GM18517 (cell line): ENCODE data around the gene DHRS9.
A peak's percentile ranks its signal among the peaks of the same experiment; 100 is the strongest.

Source experiments
- ATAC-seq: cut with Tn5 transposase; IDR thresholded peaks from one replicate; pipeline ENCODE4 v1.9.1; 2021; ENCODE audit warnings: mild to moderate bottlenecking, moderate library complexity; ENCODE audit not compliant: unreplicated experiment

DHRS9 gene

DNA sequence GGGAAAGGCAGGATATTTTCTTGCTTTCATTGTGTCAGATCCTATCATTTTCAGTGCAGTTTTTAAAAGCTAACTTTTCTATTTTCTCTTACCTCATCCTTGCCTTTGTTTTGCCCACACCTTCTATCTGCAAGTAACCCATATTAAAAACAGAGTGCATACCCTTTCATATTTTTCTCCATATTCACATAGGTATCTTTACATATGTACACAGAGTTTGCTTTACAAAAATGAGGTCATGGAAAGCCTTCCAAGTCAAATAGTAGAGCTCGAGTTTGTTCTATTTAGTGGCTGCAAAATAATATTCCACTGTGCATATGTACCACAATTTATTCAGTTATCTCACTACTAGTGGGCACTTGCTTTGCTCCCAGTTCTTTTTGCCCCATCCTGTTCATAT is 3.9 kb upstream of the DHRS9 start:
- no peak for ATAC-seq

DNA sequence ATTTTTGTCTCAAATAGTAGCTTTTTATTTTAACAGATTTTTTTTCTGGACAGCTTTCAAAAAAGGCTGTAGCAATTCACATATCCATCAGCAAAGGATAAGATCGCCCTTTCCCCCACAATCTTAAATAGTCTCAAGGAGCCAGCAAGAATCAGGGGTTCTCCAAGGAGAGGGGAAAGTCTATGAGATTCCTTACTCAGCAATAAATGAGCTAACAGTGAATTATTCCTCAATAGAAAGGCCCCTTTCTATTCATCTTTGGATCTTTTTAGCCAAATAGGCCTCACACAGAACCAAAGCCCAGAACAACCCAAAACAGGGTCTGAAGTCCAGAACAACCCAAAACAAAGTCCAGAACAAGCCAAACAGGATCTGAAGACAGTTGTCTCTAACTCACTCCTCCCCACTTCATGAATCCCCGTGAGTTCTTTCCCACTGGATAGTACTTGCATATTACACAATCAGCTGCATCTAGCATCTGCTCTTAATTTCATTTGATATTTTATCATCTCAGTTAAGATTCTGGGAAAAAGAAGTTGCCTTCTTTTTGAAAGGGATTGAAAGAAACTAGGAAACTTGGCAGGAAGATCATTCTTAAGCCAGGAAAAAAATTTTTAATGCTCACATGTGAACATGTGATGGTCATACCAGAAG is 3.4 kb upstream of the DHRS9 start:
- no peak for ATAC-seq

DNA sequence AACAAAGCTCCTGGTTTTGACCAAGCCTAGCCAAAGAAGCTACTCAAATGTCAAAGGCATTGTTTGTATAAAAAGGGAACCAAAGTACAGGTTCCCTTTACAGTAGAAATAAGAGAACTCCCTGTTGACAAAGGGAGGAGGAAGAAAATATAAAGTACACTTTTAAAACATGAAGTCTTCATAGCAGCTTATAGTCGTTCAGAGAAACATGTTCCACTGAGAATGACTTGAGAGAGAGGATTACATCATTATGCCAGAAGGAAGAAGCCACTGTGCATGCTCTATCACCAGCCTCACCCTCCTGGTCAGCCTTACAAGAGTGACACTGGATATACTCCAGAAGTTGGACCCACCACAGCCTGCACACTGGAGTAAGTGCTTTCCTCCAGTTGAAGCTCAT is 2.5 kb upstream of the DHRS9 start:
- ATAC-seq, result no peak

DNA sequence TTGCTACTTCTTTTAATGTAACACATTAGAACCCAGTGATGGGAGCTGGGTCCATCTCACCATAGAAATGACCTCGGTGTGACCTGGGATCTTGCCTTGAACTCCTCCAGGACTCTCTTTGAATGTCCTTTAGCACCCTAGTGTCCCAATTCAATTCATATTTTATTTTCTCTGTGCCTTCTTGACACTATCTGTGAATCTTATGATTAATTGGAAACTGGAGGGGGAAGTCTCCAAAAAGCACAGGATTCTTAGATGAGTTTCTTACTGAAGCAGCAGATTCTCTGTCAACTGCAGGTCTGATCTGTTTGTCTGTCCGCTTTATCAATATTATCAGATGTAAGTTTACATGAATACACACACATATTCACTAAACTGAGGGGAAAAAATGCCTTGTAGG is 470 bp downstream of the DHRS9 start:
- no peak for ATAC-seq

DNA sequence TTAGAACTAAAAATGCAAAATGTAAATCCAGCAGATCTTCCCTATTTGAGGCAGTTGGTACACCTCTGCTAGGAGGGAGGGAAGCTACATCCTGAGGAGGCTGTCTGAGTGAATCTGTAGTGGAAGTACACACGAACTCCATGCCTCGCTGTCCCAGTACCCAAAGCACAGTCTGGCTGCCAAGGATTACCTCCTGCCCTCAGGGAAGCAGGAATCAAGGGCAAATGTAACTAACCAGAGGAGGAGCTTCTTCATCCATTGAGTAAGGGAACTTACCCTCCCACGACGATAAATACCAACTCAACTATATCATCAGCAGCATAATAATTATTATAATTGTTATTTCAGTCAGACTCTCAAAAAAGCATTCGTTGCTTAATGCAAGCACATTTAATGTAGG is 2.1 kb downstream of the DHRS9 start:
- no peak for ATAC-seq

DNA sequence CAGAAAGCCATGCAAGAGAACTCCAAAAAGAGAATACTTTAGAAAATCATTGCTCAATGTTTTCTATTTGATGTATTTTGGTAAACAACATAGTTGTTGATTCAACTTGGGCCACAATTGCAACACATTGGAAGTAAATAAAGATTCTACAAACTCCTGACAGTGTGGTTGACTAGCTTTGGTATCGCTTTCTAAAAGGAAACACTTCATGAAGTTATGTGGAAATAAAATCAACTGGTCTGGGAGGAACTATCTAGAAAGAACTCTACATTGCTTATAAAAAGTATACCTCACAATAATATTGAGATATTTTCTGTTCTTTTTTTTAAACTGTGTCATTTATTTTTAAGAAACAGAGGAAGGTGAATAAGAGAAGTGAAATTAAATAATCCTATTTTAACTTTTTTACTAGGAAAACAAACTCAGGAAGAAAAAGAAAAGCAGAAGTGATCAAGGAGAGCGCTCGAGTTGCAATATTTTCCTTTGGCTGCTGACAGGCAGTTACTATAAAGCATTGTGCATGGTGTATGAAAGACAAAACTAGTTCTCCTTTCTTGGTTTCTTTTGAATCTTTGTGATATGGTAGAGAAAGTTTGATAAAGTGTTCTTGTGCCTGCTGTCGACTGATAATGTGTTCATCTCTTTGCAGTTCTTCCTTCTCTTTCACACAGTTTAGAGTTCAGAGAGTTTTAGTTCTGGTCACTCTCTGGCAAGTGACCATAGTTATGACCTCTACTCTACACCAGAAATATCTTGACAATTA is 3.0 kb downstream of the DHRS9 start:
- ATAC-seq, result peak; percentile 59

DNA sequence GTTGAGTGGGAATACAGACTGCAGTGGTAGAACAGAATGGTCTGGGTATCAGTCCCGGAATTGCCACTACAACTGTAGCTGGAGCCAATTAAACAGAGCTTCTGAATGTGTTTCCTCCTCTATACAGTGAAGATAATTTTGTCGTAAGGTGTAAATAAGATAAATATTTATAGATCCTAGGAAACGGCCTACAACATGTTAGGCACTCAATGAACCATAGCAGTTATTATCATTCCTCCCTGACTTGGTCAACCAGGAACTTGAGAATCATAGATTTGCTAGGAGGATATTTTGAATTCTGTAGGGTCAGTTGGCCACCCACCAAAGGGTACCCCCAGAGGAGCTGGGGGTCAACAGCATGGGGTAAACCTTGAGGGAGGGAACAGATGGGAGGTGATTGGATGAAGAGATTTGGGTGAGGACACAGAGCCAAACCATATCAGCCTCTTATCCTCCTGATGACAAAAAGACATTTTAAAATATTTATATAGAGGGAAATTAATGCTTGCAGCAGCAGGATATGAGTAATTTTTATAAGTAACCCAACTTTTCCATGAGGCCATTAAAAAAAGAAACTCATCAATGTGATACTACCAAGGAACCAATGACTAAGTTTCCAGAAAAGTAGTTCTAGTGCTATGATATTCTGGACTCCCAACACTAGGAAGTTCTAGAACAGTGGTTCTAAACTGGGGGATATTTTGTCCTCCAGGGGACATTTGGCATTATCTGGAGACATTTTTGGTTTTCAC is 4.0 kb downstream of the DHRS9 start:
- ATAC-seq, result no peak

DNA sequence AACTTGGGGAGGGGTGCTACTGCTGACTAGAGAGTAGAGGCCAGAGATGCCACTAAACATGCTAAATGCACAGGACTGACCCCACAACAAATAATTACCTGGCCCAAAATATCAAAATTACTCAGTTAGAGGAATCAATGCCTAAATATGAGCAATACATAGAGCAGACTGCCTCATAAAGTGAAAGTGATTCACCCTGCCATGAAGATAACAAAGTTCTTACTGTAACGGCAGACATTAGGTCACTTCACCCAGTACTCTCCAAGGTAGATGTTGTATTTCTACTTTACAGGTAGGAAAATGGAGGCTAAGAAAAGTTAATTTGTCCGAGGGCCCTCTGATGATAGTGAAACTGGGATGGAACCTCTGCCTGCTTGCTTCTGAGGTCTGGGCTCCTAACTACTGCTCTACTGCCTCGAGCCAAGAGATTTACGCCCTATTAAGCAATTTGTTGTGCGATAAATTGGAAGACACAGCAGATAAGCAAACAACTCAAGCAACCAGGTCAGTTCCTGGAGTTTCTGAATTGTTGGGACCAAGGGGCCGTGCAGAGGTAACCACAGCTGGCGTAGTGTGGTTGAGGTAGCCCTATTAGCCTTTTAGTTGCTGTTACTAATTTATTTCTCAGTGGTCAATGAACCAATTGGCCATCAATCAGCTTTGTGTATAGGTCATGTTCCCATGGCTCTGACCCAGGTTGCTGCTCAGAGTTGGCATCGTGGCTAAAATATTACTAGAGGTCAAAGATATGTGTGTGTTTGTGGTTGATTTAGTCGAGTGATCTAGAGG is 4.8 kb downstream of the DHRS9 start:
- peak; percentile 54 for ATAC-seq

DNA sequence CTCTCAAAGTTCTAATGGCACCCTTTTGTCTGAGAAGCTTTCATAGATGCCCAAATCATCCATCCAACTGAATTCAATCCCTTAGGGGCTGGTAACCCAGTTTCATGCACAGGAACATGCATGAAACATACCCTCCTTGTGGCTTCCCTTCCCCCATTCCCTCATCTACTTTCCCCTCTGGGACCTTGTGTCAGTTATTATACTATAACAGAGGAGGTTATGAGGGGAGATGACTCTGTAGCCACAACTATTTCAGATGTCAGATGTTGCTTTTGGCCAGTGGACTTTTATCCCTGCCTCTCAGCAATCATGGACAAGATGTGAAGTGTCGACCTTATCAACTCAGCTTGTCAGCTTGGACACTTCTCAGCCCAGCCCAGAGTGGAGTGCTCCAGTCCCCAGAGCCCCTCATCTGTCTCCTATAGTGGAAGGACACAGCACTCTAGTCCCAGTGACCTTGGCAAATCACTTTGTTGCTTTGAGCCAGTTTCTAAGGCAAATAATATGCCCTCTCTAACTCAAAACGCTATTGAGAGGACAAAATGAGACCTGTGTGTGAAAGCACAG is 8.4 kb downstream of the DHRS9 start:
- ATAC-seq, result no peak

DNA sequence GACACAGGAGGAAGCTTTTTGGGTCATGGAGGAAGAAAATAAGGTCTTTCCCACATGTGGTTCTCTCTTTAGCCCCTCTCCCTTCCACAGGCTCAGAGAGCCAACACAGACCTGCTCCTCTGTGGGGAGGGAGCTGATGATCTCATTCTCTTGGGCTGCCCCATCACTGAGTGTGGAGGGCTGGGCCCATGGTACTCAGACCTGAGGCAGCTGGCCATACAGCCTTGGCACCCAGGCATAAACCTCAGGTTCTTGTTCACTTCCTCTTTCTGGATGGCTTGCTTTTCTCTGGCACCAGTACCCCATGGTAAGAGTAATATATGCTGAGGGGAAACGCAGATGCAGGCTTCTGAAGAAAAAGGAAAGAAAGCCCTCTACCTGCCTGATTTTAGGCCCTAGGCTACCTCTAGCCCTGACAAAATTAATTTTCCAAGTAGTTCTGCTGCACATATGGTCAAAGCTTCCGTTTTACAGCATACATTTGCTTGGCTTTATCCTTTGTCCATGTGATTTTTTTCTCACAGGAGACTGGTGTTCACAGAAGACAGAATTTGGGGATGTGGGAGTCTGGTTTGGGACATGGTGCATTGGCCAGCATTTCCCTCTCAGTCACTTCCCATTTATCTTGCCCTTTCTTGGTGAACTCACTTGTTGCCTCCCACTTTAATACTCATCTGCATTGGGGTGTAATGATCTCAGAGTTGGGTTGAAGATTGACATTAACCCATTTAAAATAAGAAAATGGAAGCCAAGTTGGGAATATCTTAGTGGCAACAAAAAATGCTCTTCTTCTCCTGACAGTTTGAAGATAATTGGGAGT is 11.1 kb downstream of the DHRS9 start:
- ATAC-seq, result peak; percentile 87

DNA sequence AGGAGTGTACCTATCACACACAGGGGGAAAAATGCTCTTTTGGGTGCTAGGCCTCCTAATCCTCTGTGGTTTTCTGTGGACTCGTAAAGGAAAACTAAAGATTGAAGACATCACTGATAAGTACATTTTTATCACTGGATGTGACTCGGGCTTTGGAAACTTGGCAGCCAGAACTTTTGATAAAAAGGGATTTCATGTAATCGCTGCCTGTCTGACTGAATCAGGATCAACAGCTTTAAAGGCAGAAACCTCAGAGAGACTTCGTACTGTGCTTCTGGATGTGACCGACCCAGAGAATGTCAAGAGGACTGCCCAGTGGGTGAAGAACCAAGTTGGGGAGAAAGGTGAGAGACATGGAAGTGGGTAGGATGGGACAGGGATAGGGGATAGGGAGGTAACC is 12.2 kb downstream of the DHRS9 start:
- no peak for ATAC-seq

DNA sequence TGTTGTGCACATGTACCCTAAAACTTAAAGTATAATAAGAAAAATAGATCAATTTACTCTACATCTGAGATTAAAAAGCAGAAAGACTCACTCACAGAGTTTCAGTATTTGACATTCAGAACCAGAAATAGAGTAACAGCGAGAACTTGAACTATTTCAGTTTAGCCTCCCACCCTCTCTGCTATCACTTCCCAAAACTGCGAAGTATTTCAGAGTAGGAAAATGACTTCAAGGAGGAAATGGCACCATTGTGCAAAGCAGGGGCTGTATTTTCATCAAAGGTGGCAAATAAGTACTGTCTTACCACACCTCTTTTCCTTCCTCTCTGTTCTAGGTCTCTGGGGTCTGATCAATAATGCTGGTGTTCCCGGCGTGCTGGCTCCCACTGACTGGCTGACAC is 13.6 kb downstream of the DHRS9 start:
- ATAC-seq, result peak; percentile 55

DNA sequence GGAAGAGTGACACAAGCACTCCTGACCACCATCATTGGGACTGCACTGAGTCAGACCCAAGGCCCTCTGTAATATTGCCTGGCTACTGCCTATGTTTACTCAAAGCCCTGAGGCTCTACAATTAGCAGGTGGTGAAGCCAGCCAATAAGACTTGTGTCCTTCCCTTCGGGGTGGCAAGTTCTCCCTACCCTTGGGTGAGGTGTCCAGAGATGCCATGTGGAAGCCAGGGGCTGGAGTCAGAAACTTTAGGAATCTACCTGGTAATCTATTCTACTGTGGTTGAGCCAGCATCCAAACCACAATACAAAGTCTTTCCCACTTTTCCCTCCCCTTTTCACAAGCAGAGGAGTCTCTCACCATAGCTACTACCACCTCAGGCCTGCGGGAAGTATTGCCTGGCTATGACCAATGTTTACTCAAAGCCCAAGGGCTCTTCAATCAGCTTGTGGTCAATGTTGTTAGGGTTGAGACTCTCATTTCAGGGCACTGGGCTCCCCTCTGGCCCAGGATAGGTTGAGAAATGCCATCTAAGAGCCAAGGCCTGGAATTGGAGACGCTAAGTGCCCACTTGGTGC is 17.6 kb downstream of the DHRS9 start:
- ATAC-seq, result no peak

DNA sequence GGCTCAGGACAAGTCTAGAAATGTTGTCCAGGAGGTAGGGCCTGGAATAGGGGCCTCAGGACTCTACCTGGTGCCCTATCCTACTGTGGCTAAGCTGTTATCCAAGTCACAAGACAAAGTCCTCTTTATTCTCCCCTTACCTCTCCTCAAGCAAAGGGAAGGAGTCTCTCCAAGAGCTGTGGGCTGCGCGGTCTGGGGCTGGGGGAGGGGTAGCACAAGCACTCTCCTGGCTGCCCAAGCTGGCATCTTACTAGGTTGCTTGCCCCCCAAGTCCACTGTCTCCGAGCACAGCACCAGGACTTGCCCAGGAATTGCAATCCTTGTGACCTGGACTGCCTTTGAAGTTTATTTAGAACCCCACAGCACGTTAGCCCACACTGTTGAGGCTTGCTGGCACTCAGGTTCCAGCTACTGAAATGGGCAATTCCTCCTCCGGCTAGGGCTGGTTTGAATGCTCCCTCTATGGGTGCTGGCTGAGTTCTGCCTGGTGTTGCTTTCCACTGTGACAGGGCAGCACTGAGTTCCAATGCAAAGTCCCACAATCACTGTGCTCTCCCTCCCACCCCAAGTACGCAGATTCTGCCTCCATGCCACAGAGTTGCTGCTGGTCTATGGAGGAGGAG is 18.5 kb downstream of the DHRS9 start:
- ATAC-seq, result no peak

DNA sequence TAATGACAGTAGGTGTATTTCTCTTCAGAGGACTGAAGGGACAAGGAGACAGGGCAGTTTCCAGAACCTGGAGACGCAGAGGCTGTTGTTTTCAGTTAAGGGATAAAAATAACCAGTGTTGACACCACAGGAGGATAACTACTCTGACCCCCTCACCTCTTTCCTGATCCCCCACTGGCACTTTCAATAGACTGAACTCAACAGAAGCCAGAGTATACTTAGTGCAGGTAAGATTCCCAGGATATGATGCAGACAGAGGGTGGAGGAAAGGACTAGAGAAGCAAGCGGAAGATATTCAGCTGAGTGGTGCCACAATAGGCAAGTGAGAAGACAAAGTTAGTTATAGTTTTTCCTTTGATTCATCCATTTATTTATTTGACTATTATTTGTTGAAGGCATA is 19.8 kb downstream of the DHRS9 start:
- ATAC-seq, result no peak

DNA sequence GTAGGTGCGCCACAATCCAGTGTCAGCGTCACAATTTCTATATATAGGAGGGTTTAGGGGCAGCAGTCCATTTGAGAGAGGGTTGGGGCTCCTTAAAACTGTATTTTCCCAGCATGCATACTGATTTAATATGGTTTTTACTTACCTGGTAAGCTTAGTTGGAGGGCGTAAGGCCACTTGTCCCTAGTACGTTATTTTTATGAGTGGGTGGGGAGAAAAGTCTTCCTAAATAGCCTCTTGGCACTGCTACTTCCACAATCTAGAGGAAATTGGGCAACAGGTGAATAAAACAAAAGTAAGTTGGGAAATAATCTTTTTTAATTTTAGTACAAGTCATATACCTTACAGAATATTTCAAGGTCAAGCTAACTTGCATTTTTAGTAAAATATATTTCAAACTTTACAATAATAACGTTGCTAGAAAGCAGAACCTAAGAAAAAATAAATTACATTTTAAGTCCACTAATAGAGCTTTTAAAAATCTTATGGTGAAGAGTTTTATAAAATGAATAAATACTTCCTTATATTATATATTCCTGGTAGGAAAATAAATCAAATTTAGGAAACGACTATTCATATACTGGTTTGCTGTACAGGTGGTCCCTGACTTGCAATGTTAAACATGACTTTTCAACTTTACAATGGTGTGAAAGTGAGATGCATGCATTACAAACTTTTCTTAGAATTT is 20.9 kb downstream of the DHRS9 start:
- ATAC-seq, result no peak

DNA sequence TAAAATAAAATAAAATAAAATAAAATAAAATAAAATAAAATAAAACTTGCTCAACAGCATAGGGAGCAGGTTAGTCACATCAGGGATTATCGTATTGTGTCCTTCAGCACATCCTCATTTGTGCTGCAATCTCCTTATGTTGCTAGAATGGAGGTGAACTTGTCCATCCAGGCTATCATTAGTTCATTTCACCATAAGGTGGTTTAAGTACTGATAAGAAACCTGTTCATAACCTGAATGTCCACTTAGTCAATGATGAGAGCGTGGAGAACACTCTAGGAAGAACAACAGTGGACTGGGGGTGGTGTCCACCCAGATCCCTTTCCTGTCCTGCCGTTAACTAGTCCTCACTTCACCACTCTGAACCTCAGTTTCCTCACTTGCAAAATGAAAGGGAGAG is 21.9 kb downstream of the DHRS9 start:
- ATAC-seq, result no peak

DNA sequence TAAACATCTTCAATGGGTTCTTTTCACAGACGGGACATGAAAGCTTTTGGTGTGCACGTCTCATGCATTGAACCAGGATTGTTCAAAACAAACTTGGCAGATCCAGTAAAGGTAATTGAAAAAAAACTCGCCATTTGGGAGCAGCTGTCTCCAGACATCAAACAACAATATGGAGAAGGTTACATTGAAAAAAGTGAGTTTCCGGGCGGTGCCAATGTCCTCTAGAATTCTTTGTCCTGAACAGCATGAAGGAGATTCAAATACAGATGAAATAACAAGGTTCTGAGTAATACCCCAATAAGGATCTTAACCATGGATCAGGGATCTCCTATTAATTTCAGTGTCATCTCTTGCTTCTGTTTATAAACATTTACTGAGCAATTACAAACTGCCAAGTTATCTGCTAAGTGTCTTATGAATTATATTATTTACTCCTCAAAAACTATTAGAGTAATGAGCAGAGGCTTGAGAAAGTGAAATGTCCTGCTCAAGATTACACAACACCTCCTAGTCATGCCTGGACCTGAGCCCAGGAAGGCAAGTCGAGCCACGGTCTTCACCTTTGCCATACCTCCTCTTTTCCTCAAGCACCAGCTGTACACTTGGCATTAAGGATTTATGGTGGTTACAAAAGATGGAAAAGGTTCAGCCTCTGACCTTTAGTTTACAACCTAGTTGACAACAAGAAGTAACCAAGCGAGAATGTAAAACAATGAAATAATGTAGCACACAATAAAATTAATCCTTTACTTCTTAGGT is 22.6 kb downstream of the DHRS9 start:
- ATAC-seq, result no peak
